IMR-90 (cell line): Measurements from ENCODE around the gene MCCD1. TPM values are rescaled to one million over a fixed set of nuclear protein-coding genes. Genes with fewer than 3 reads are reported as not detected.
A peak's percentile ranks its signal among the peaks of the same experiment; 100 is the strongest.

Experiments used
- ATAC-seq: fragments of 200-7000 bp; cut with Tn5 transposase; 2 replicates; pipeline ENCODE4 v1.9.1; 2020; ENCODE audit warnings: low read depth, mild to moderate bottlenecking, moderate library complexity
- BruUV-seq: library from RNA; stranded (reverse); fragments of 400-500 nt; replicated peaks from 2 replicates; lab custom pipeline; 2021; lab: Mats Ljungman, UMichigan
- CTCF ChIA-PET: fragments of 300-600 bp; formaldehyde crosslinking; extraction: SDS; loops from one replicate; lab custom pipeline; 2021; ENCODE audit warnings: antibody characterized with exemption; lab: Yijun Ruan, JAX
- POLR2A ChIA-PET: fragments of 300-600 bp; sonication (Branson Sonifier 250); formaldehyde crosslinking; loops from one replicate; lab custom pipeline; 2022; ENCODE audit warnings: antibody characterized with exemption; ENCODE audit not compliant: unreplicated experiment; lab: Charles Lee
- DNase-seq: peaks from one replicate; pipeline ENCODE4 v3.0.0; 2013
- H2AFZ ChIP-seq: replicated peaks from 2 replicates; pipeline ENCODE3; 2013; ENCODE audit warnings: low read length, mild to moderate bottlenecking; ENCODE audit not compliant: poor library complexity
- H2AK5ac ChIP-seq: 2 replicates; pipeline ENCODE4 v1.6.1; 2013; ENCODE audit warnings: low read depth, low read length, inconsistent platforms
- H2AK9ac ChIP-seq: replicated peaks from 2 replicates; pipeline ENCODE3; 2013; ENCODE audit warnings: mild to moderate bottlenecking, low read depth, low read length, moderate library complexity; ENCODE audit not compliant: poor library complexity
- H2BK120ac ChIP-seq: 2 replicates; pipeline ENCODE4 v1.6.1; 2013; ENCODE audit warnings: low read depth, low read length, inconsistent platforms
- H2BK15ac ChIP-seq: 3 replicates; pipeline ENCODE4 v1.6.1; 2013; ENCODE audit warnings: low read depth, low read length, inconsistent platforms
- H2BK20ac ChIP-seq: 2 replicates; pipeline ENCODE4 v1.6.1; 2013; ENCODE audit warnings: low read depth, mild to moderate bottlenecking, inconsistent platforms, low read length, moderate library complexity
- H2BK5ac ChIP-seq: 2 replicates; pipeline ENCODE4 v1.6.1; 2013; ENCODE audit warnings: mild to moderate bottlenecking, low read depth, low read length, inconsistent platforms; ENCODE audit not compliant: poor library complexity, severe bottlenecking
- H3K14ac ChIP-seq: replicated peaks from 2 replicates; pipeline ENCODE4 v1.6.1; 2013; ENCODE audit warnings: low read depth, low read length, inconsistent platforms
- H3K18ac ChIP-seq: 2 replicates; pipeline ENCODE4 v1.6.1; 2013; ENCODE audit warnings: low read depth, low read length, control low read depth
- H3K23ac ChIP-seq: 2 replicates; pipeline ENCODE4 v1.6.1; 2013; ENCODE audit warnings: low read depth, low read length, inconsistent platforms
- H3K27ac ChIP-seq: 2 replicates; pipeline ENCODE4 v1.5.1; 2013; ENCODE audit warnings: mild to moderate bottlenecking, control low read depth, low read length; ENCODE audit not compliant: insufficient read depth
- H3K27me3 ChIP-seq: 2 replicates; pipeline ENCODE4 v1.6.1; 2013; ENCODE audit warnings: low read length; ENCODE audit not compliant: control insufficient read depth, insufficient read depth
- H3K36me3 ChIP-seq: 2 replicates; pipeline ENCODE4 v1.6.1; 2013; ENCODE audit warnings: low read length, mixed read lengths; ENCODE audit not compliant: control insufficient read depth, insufficient read depth
- H3K4ac ChIP-seq: 2 replicates; pipeline ENCODE4 v1.6.1; 2013; ENCODE audit warnings: low read depth, low read length, inconsistent platforms
- H3K4me1 ChIP-seq: 2 replicates; pipeline ENCODE4 v1.6.1; 2013; ENCODE audit warnings: low read length, mixed read lengths; ENCODE audit not compliant: control insufficient read depth, insufficient read depth
- H3K4me2 ChIP-seq: 2 replicates; pipeline ENCODE4 v1.6.1; 2013; ENCODE audit warnings: low read depth, mild to moderate bottlenecking, control low read depth, low read length, moderate library complexity
- H3K4me3 ChIP-seq: 2 replicates; pipeline ENCODE4 v1.5.1; 2013; ENCODE audit warnings: low read depth, mild to moderate bottlenecking, control low read depth, low read length, moderate library complexity; ENCODE audit not compliant: insufficient read depth
- H3K56ac ChIP-seq: 2 replicates; pipeline ENCODE4 v1.6.1; 2013; ENCODE audit warnings: low read length, inconsistent platforms; ENCODE audit not compliant: insufficient read depth; ENCODE audit errors: extremely low read depth
- H3K79me1 ChIP-seq, 2 experiments: 2 replicates each; pipeline ENCODE4 v1.6.1; 2013; ENCODE audit warnings: low read length in 2 of 2, inconsistent platforms in 1 of 2, low read depth in 1 of 2
- H3K9ac ChIP-seq: 2 replicates; pipeline ENCODE4 v1.6.1; 2013; ENCODE audit warnings: low read depth, low read length, control low read depth
- H3K9me1 ChIP-seq: 2 replicates; pipeline ENCODE4 v1.6.1; 2013; ENCODE audit warnings: low read length, inconsistent platforms; ENCODE audit not compliant: insufficient read depth
- H3K9me3 ChIP-seq: 2 replicates; pipeline ENCODE4 v1.6.1; 2013; ENCODE audit warnings: low read length; ENCODE audit not compliant: control insufficient read depth, insufficient read depth
- H4K20me1 ChIP-seq: 2 replicates; pipeline ENCODE4 v1.6.1; 2013; ENCODE audit warnings: low read length, inconsistent platforms; ENCODE audit not compliant: insufficient read depth
- H4K5ac ChIP-seq: 2 replicates; pipeline ENCODE4 v1.6.1; 2013; ENCODE audit warnings: mild to moderate bottlenecking, low read depth, low read length, control low read depth
- H4K8ac ChIP-seq, 2 experiments: 2 replicates each; pipeline ENCODE4 v1.6.1; 2013; ENCODE audit warnings: low read depth in 2 of 2, low read length in 2 of 2, control low read depth in 1 of 2, inconsistent platforms in 1 of 2
- H4K91ac ChIP-seq: 2 replicates; pipeline ENCODE4 v1.6.1; 2013; ENCODE audit warnings: low read depth, low read length, inconsistent platforms; ENCODE audit not compliant: insufficient read depth
- POLR2A ChIP-seq: IDR thresholded peaks from 2 replicates; pipeline ENCODE4 v1.6.1; 2012; ENCODE audit warnings: mild to moderate bottlenecking, low read depth, low read length
- RAD21 ChIP-seq: IDR thresholded peaks from 2 replicates; pipeline ENCODE4 v1.6.1; 2012; ENCODE audit warnings: low read length, improper control_type of control experiment
- WGBS, 2 experiments: methylation state at CpG; one replicate each; pipeline versions ENCODE4 v1.1.5 to v1.1.7; 2013; ENCODE audit warnings: missing lambda C conversion rate in 2 of 2; ENCODE audit not compliant: insufficient read length in 1 of 2; ENCODE audit errors: extremely low coverage in 2 of 2; 5-methylcytosine and 5-hydroxymethylcytosine counted together
- dilution Hi-C: fragments of 300-500 bp; cut with HindIII; formaldehyde crosslinking; loops from one replicate; pipeline ENCODE4 v1.14.3; 2018; ENCODE audit warnings: low sequenced_read_pairs; ENCODE audit not compliant: unreplicated experiment
- in situ Hi-C: fragments of 300-500 bp; cut with MboI; formaldehyde crosslinking; loops from 3 replicates; pipeline ENCODE4 v1.14.3; 2019; ENCODE audit warnings: low sequenced_read_pairs, inconsistent platforms, mixed read lengths
- intact Hi-C: fragments of 100-400 bp; cut with micrococcal nuclease; formaldehyde crosslinking; loops from 2 replicates; pipeline ENCODE4 v1.10.0; 2022
- polyA plus RNA-seq, 3 experiments: library from polyadenylated mRNA; depleted of rRNA; stranded (reverse); fragments of >200 nt; gene quantifications; 2 replicates each; pipeline ENCODE4 v1.2.3, GENCODE V29; 2012; ENCODE audit warnings: low replicate concordance in 1 of 3
- total RNA-seq: library from RNA; depleted of rRNA; stranded (reverse); fragments of >200 nt; gene quantifications from 2 replicates; pipeline ENCODE4 v1.2.3, GENCODE V29; 2012

Gene MCCD1
- total and polyA plus RNA-seq, 2 of the 4 experiments (the other 2 are of a cell fraction) = not detected

GRCh38 chr6:31547727-31548543 is 19.2 kb downstream of the MCCD1 start:
- H4K91ac ChIP-seq = peak overlapping the region; percentile 48
- no peaks in the 10 kb centered on the region for H4K20me1 ChIP-seq
- BruUV-seq = no TSS peak
- H3K23ac ChIP-seq = peak overlapping the region; percentile 93
- peak overlapping the region; percentile 81 for H3K9ac ChIP-seq
- H4K5ac ChIP-seq = peak overlapping the region; percentile 89
- H2BK20ac ChIP-seq = no peak overlapping the region
- H2AFZ ChIP-seq = peak overlapping the region; percentile 85
- ATAC-seq (no peak), DNase-seq (no peak)
- peak overlapping the region; percentile 84 for H2BK5ac ChIP-seq
- H2BK15ac ChIP-seq = no peak overlapping the region
- no peaks in the 10 kb centered on the region for H3K27me3 ChIP-seq
- 95 to 100% methylated on average over 1 to 11 of the region's 24 CpGs for WGBS, 2 experiments
- H4K8ac ChIP-seq = peak overlapping the region; percentile 91 to 98
- peak overlapping the region; percentile 90 for H3K56ac ChIP-seq
- H2BK120ac ChIP-seq = peak overlapping the region; percentile 27; the same call in 1 of the 2 replicates
- H3K18ac ChIP-seq = no peak overlapping the region; the same call in 1 of the 2 replicates
- H3K36me3 ChIP-seq = peaks cover 11% of the 10 kb centered on the region
- no peaks in the 10 kb centered on the region for H3K9me3 ChIP-seq
- peaks cover 6% of the 10 kb centered on the region for H3K9me1 ChIP-seq
- in situ Hi-C loops = loop anchor here (5.0 to 10.0 kb wide), 2 partner anchors 49 to 287 kb away; no protein-coding TSS in a partner anchor
- peak overlapping the region; percentile 97 for H2AK9ac ChIP-seq
- ChIA-PET CTCF (interaction anchor here (0.6 to 2.4 kb wide), 4 partner anchors 12 to 191 kb away, joined by 3 to 14 read pairs (median 6); partner anchors contain the start of gene LST1), POLR2A (interaction anchor here (0.6 to 0.7 kb wide), 2 partner anchors 199 to 573 kb away, joined by 7 to 9 read pairs; no protein-coding TSS in a partner anchor)
- intact Hi-C loops = loop anchor here (2.0 to 5.0 kb wide), 4 partner anchors 34 to 404 kb away; partner anchors contain the start of genes GPANK1, HSPA1B and LTB
- H3K79me1 ChIP-seq = peaks cover 8 to 30% of the 10 kb centered on the region in 2 experiments; a peak in 3 of 4 replicates
- H3K4me2 ChIP-seq = peak overlapping the region; percentile 79
- dilution Hi-C loops = no loop called here
- peak overlapping the region; percentile 87 for H3K4ac ChIP-seq
- peak overlapping the region; percentile 45 for H3K4me3 ChIP-seq
- H3K14ac ChIP-seq = peak overlapping the region; percentile 90; the same call in 1 of the 2 replicates
- TF ChIP-seq RAD21 (no peak), POLR2A (0 out of 2 replicates have a peak, but pooled peaks have one; percentile 7)
- peaks cover 6% of the 10 kb centered on the region for H3K4me1 ChIP-seq
- H2AK5ac ChIP-seq = peak overlapping the region; percentile 92
- peak overlapping the region; percentile 74 for H3K27ac ChIP-seq
